ENCODE measurements around the gene RPE. TPM values are rescaled to one million over a fixed set of nuclear protein-coding genes. Genes with fewer than 3 reads are reported as not detected.

RPE gene
- total RNA-seq, 4 donors from 2014 or later, result 67.3 to 190 (median 87.2) TPM

DNA sequence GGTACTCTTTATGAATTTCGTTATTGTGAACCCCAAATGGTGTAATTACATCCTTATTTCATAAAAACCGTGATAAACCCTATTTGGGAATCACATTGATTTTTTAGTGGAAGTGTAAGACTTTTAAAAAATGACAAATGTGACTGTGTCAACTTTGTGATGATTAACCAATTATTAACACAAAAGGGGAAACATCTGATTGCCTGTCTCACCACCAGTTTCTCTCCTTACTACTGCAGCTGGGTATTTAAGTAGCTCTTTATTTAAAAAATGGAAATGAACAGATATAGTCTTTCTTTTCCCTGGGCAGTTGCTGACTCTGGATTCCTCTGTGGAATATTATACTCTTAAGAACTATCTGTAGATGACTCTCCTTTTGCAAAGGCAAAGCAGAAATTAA is 11.6 kb upstream of the RPE start:
- H3K4me3 ChIP-seq (replicated peaks in 1 of 3), result no peak overlapping the region
- H3K36me3 ChIP-seq, result no peaks in the 10 kb centered on the region
- H3K9me3 ChIP-seq, result no peaks in the 10 kb centered on the region
- H3K4me1 ChIP-seq, result no peaks in the 10 kb centered on the region
- no peak for TF ChIP-seq POLR2A (IDR thresholded peaks at IDR 0.05)
- TF ChIP-seq, protein P1, sequence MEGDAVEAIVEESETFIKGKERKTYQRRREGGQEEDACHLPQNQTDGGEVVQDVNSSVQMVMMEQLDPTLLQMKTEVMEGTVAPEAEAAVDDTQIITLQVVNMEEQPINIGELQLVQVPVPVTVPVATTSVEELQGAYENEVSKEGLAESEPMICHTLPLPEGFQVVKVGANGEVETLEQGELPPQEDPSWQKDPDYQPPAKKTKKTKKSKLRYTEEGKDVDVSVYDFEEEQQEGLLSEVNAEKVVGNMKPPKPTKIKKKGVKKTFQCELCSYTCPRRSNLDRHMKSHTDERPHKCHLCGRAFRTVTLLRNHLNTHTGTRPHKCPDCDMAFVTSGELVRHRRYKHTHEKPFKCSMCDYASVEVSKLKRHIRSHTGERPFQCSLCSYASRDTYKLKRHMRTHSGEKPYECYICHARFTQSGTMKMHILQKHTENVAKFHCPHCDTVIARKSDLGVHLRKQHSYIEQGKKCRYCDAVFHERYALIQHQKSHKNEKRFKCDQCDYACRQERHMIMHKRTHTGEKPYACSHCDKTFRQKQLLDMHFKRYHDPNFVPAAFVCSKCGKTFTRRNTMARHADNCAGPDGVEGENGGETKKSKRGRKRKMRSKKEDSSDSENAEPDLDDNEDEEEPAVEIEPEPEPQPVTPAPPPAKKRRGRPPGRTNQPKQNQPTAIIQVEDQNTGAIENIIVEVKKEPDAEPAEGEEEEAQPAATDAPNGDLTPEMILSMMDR (IDR thresholded peaks at IDR 0.05), result no peak
- H3K27me3 ChIP-seq, result no peaks in the 10 kb centered on the region
- intact Hi-C loops (cut with DNase I), result no loop called here
- H3K27ac ChIP-seq, result no peak overlapping the region
- WGBS, 2 donors, result 68 to 72% methylated on average over 2 of the region's 2 CpGs
- no peak for DNase-seq

DNA sequence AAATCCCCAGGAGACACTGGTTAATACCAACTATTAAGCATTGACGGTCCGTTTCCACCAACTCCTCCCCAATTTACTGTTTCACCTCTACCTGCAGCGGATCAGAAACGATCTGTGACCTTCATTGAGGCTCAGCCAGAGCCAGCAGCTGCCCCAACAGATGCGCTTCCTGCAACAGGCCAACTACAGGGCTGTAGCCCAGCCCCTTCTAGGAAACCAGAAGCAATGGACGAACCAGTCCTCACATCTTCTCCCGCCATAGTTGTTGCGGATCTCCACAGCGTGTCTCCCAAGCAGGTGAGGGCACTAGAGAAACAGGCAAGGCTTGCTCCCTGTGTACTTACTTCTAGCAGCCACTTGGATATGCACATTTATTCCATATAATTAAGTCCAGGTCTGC is 8.5 kb upstream of the RPE start:
- WGBS, 2 donors, result 90 to 92% methylated on average over 9 of the region's 9 CpGs
- Histone ChIP-seq H3K4me1 (no peaks in the 10 kb centered on the region), H3K4me3 (replicated peaks in 1 of 3) (no peak overlapping the region), H3K27ac (no peak overlapping the region), H3K27me3 (no peaks in the 10 kb centered on the region), H3K36me3 (no peaks in the 10 kb centered on the region), H3K9me3 (no peaks in the 10 kb centered on the region)
- TF ChIP-seq, protein P1 (IDR thresholded peaks at IDR 0.05), result no peak
- TF ChIP-seq POLR2A (IDR thresholded peaks at IDR 0.05), result no peak
- intact Hi-C loops (cut with DNase I), result no loop called here
- no peak for DNase-seq

DNA sequence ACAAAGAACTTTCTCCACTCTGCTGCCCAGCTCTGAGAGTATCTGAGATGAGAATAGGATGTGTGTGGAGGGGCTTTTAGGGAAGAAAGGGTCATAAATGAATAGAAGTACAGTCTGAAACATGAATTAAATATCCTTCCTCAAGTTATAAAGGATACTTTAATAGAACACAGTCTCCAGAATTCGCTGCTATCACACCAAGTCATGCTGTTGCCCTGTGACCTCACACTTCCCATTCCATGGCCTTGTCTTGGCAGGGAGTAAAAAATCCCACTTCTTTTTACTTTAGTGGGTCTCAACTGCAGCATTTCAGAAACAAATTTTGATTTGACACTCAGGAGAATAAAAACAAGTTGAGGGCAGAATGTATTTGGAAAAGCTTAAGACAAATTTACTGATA is 3.8 kb upstream of the RPE start:
- 48 to 64% methylated on average over 1 of the region's 1 CpG for WGBS, 2 donors
- peaks cover 6% of the 10 kb centered on the region in 2 donors for H3K4me1 ChIP-seq
- DNase-seq, result no peak
- H3K27me3 ChIP-seq, result no peaks in the 10 kb centered on the region
- H3K4me3 ChIP-seq (replicated peaks in 1 of 3), result no peak overlapping the region
- intact Hi-C loops (cut with DNase I), result no loop called here
- no peaks in the 10 kb centered on the region for H3K9me3 ChIP-seq
- H3K36me3 ChIP-seq, result no peaks in the 10 kb centered on the region
- no peak for TF ChIP-seq POLR2A (IDR thresholded peaks at IDR 0.05)
- TF ChIP-seq, protein P1 (IDR thresholded peaks at IDR 0.05), result no peak
- H3K27ac ChIP-seq, result no peak overlapping the region

DNA sequence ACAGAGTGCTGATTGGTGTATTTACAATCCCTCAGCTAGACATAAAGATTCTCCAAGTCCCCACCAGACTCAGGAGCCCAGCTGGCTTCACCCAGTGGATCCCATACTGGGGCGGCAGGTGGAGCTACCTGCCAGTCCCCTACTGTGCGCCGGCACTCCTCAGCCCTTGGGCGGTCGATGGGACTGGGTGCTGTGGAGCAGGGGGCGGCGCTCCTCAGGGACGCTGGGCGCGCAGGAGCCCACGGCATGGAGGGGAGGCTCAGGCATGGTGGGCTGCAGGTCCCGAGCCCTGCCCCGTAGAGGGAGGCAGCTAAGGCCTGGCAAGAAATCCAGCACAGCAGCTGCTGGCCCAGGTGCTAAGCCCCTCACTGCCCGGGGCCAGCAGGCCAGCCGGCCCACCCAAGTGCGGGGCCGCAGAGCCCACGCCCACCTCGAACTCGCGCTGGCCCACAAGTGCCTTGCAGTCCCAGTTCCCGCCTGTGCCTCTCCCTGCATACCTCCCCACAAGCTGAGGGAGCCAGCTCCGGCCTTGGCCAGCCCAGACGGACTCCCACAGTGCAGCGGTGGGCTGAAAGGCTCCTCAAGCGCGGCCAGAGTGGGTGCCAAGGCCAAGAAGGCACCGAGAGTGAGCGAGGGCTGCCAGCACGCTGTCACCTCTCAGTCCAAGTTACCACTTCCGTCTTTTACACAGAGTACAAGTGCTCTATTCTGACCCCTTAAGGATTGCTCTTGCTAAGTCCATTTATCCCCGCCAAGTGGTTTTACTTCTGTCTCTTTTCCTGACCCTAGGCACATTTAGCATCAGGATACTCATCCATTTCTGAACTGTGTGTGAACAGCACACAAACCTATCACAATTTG is 1.7 kb upstream of the RPE start:
- H3K27ac ChIP-seq, result no peak overlapping the region
- no peaks in the 10 kb centered on the region for H3K9me3 ChIP-seq
- no peak overlapping the region for H3K4me3 ChIP-seq (replicated peaks in 1 of 3)
- intact Hi-C loops (cut with DNase I), result loop anchor here (10.0 kb wide), 1 partner anchor 174 kb away; the partner anchor contains the start of gene KANSL1L
- H3K27me3 ChIP-seq, result no peaks in the 10 kb centered on the region
- WGBS, 2 donors, result 98 to 99% methylated on average over 8 to 32 of the region's 32 CpGs
- TF ChIP-seq, protein P1 (IDR thresholded peaks at IDR 0.05), result no peak
- TF ChIP-seq POLR2A (IDR thresholded peaks at IDR 0.05), result no peak
- no peak for DNase-seq
- no peaks in the 10 kb centered on the region for H3K36me3 ChIP-seq
- peaks cover 15 to 23% of the 10 kb centered on the region in 2 donors for H3K4me1 ChIP-seq

DNA sequence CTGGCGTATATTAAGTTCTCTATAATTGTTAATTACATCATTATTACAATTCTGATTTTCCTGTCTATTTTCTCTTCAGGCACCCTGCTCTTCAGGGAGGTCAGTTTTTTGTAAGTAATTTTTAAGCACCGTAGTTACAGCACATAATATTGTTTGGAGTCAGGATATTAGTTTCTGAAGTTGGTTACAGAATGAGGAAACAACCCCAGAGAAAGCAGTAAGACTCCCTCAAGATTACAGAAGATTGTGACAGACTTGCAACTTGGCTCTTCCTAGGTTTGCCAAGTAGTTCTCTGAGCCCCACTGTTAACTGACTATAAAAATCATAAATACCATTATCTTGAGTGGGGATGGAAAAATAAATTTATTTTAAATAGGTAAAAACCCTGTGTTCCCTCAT is 921 bp downstream of the RPE start:
- Histone ChIP-seq H3K27ac (no peak overlapping the region), H3K4me1 (peaks cover 20 to 23% of the 10 kb centered on the region in 2 donors), H3K4me3 (replicated peaks in 1 of 3) (peak overlapping the region; percentile 82 to 93 (median 87)), H3K36me3 (no peaks in the 10 kb centered on the region), H3K9me3 (no peaks in the 10 kb centered on the region), H3K27me3 (no peaks in the 10 kb centered on the region)
- TF ChIP-seq, protein P1 (IDR thresholded peaks at IDR 0.05), result no peak
- no peak for TF ChIP-seq POLR2A (IDR thresholded peaks at IDR 0.05)
- intact Hi-C loops (cut with DNase I), result loop anchor here (10.0 kb wide), 1 partner anchor 171 kb away; the partner anchor contains the start of gene KANSL1L
- no peak for DNase-seq
- WGBS, 2 donors, result 27 to 35% methylated on average over 2 of the region's 2 CpGs
